Brain pericyte (primary cell): ENCODE data around the gene WDR76.

Experiments
- DNase-seq: peaks from one replicate; pipeline ENCODE4 v3.0.0-alpha.2; 2012; ENCODE audit warnings: low read depth, low spot score

WDR76 gene

GRCh38 chr15:43877371-43877770, 50.6 kb downstream of the WDR76 start:
- DNase-seq = no peak

GRCh38 chr15:43878446-43878845, 51.6 kb downstream of the WDR76 start:
- DNase-seq = no peak

- no peak for DNase-seq
These were observed 52.9 kb downstream of the WDR76 start for GRCh38 chr15:43879386-43880355.

GRCh38 chr15:43880406-43881194, 53.8 kb downstream of the WDR76 start:
- no peak for DNase-seq

GRCh38 chr15:43881245-43881644, 54.4 kb downstream of the WDR76 start:
- no peak for DNase-seq

GRCh38 chr15:43881944-43882343, 55.1 kb downstream of the WDR76 start:
- no peak for DNase-seq

- DNase-seq = no peak
These were observed 56.8 kb downstream of the WDR76 start for GRCh38 chr15:43883571-43883970.

- DNase-seq = no peak
These were observed 59.8 kb downstream of the WDR76 start for GRCh38 chr15:43886558-43886957.

- no peak for DNase-seq
These were observed 61.1 kb downstream of the WDR76 start for GRCh38 chr15:43887901-43888300.

GRCh38 chr15:43889042-43889441, 62.2 kb downstream of the WDR76 start:
- no peak for DNase-seq

GRCh38 chr15:43893956-43894355, 67.2 kb downstream of the WDR76 start:
- no peak for DNase-seq

GRCh38 chr15:43895586-43895985, 68.8 kb downstream of the WDR76 start:
- DNase-seq = no peak

GRCh38 chr15:43896543-43896942, 69.7 kb downstream of the WDR76 start:
- DNase-seq = no peak

GRCh38 chr15:43898891-43899290, 72.1 kb downstream of the WDR76 start:
- DNase-seq = no peak

GRCh38 chr15:43899928-43900327, 73.1 kb downstream of the WDR76 start:
- no peak for DNase-seq

GRCh38 chr15:43900996-43901395, 74.2 kb downstream of the WDR76 start:
- no peak for DNase-seq

GRCh38 chr15:43901495-43901894, 74.7 kb downstream of the WDR76 start:
- DNase-seq = no peak

GRCh38 chr15:43903864-43904290, 77.1 kb downstream of the WDR76 start:
- DNase-seq = no peak

GRCh38 chr15:43905755-43906154, 79.0 kb downstream of the WDR76 start:
- DNase-seq = no peak

GRCh38 chr15:43908516-43909050, 81.8 kb downstream of the WDR76 start:
- no peak for DNase-seq

- DNase-seq = no peak
These were observed 84.5 kb downstream of the WDR76 start for GRCh38 chr15:43911235-43911781.

- DNase-seq = no peak
These were observed 85.4 kb downstream of the WDR76 start for GRCh38 chr15:43912208-43912607.
